AG04450 (cell line): ENCODE results near the gene FSTL1. TPM values are rescaled to one million over a fixed set of nuclear protein-coding genes. Genes with fewer than 3 reads are reported as not detected.

Experiments
- CTCF ChIA-PET: fragments of 300-600, 350-600 bp; formaldehyde crosslinking; extraction: SDS; loops from one replicate; lab custom pipeline; 2022; ENCODE audit warnings: antibody characterized with exemption, inconsistent platforms; lab: Charles Lee
- POLR2A ChIA-PET: fragments of 350-600 bp; formaldehyde crosslinking; extraction: SDS; loops from one replicate; lab custom pipeline; 2021; ENCODE audit warnings: antibody characterized with exemption, inconsistent platforms; lab: Yijun Ruan, JAX
- DNase-seq: peaks from one replicate; pipeline ENCODE4 v3.0.0-alpha.2; 2011; ENCODE audit warnings: low read depth, low spot score
- H3K27ac ChIP-seq: one replicate; pipeline ENCODE4 v1.5.1; 2012; ENCODE audit warnings: low read depth, low read length, control low read depth
- H3K27me3 ChIP-seq: one replicate; pipeline ENCODE4 v1.6.0; 2012; ENCODE audit warnings: low read length; ENCODE audit not compliant: control insufficient read depth, insufficient read depth
- H3K4me3 ChIP-seq: 2 replicates; pipeline ENCODE4 v1.5.1; 2011; ENCODE audit warnings: mild to moderate bottlenecking, low read depth, low read length, control low read depth
- H3K9me3 ChIP-seq: 2 replicates; pipeline ENCODE4 v1.5.1; 2012; ENCODE audit warnings: low read length; ENCODE audit not compliant: control insufficient read depth, insufficient read depth
- CTCF ChIP-seq: IDR thresholded peaks from 2 replicates; pipeline ENCODE4 v1.5.1; 2011; ENCODE audit warnings: low read depth, low read length, control low read depth, inconsistent platforms
- polyA plus RNA-seq: library from polyadenylated mRNA; depleted of rRNA; stranded (reverse); fragments of >200 nt; gene quantifications from 2 replicates; pipeline ENCODE4 v1.2.3, GENCODE V29; 2011

FSTL1 gene
- polyA plus RNA-seq, 1 experiment: 1,126 TPM

DNA sequence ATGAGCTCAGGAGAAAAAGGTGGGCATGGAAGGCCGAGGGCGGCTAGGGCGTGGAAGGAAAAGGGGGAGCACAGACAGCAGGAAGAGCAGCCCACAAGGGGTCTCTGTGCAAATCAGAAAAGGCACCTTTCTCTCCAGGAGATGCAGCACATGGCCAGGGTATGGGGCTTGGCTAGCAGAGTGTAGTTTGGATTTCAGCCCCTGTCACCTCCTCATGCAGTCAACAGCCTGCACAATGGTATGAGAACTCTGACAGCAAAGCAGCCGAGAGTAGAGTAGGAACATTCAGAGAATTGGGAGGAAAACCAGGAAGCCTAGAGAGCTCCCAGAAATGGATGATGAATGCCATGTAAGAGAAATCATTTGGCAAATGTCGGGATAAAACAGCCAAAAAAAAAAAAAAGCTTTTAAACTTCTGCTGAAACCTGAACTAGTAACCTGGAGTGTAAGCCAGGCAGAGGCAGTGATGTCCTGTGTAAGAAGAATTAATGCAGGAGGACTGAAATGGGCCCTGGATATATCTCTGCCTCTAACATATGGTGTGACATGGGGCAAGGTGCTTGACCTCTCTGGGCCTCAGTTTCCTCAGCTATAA lies 25.7 kb downstream of the FSTL1 start:
- ChIA-PET CTCF (interaction anchor here (0.6 to 12.6 kb wide), 7 partner anchors 8 to 1184 kb away, joined by 3 to 209 read pairs (median 4); no protein-coding TSS in a partner anchor), POLR2A (interaction anchor here (0.9 to 1.0 kb wide), 2 partner anchors 24 to 330 kb away, joined by 3 to 7 read pairs; no protein-coding TSS in a partner anchor)
- DNase-seq: no peak
- TF ChIP-seq CTCF: no peak
- no peak overlapping the region for H3K4me3 ChIP-seq
- H3K9me3 ChIP-seq: no peaks in the 10 kb centered on the region
- H3K27me3 ChIP-seq: no peaks in the 10 kb centered on the region
- no peak overlapping the region for H3K27ac ChIP-seq

DNA sequence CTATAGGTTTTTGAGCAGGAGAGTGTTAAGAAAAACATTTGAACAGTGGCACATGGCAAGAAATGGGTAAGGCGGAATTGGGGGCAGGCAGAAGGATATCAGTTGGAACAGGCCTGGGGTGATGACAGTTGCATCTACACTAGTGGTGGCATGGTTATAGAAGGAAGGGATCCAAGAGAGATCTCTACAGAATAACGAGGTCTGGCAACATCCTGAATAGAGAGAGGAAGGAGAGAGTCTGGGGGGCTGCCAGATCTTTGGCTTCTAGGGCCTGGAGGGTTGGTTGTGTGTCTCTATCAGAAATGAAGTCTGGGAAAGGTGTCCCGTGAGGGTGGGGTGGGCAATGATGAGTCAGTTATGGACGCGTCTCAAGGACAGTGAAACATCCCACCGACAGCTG lies 26.3 kb downstream of the FSTL1 start:
- CTCF ChIA-PET: interaction anchor here (0.7 to 12.6 kb wide), 5 partner anchors 8 to 1183 kb away, joined by 3 to 209 read pairs (median 4); no protein-coding TSS in a partner anchor
- no peak overlapping the region for H3K27ac ChIP-seq
- TF ChIP-seq CTCF: no peak
- no peak overlapping the region for H3K4me3 ChIP-seq
- POLR2A ChIA-PET: no interaction called here
- no peaks in the 10 kb centered on the region for H3K27me3 ChIP-seq
- DNase-seq: no peak
- no peaks in the 10 kb centered on the region for H3K9me3 ChIP-seq

DNA sequence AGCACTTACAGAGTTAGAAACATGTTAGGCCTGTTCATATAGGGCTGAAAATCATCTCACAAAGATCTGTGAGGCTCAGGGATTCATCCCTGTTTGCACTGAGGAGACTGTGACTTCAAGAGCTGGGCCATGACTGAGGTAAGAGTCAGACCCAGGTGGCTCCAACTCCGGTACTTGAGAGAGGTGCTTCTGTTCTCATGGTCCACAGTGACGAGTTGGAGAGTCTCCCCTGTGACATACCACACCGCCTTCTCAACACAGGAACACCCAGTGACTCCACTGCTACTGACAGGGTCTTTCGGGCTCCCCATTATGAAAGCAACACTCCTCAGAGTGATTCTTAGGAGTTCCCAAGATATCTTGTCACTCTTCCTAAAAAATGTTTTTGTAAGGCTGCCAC lies 27.4 kb downstream of the FSTL1 start:
- Histone ChIP-seq H3K27ac (no peak overlapping the region), H3K27me3 (no peaks in the 10 kb centered on the region), H3K4me3 (no peak overlapping the region), H3K9me3 (no peaks in the 10 kb centered on the region)
- no peak for TF ChIP-seq CTCF
- POLR2A ChIA-PET: interaction anchor here (0.6 kb wide), 1 partner anchor 17 kb away, joined by 3 read pairs; no protein-coding TSS in a partner anchor
- CTCF ChIA-PET: interaction anchor here (12.6 kb wide), 1 partner anchor 135 kb away, joined by 209 read pairs; no protein-coding TSS in a partner anchor
- no peak for DNase-seq

DNA sequence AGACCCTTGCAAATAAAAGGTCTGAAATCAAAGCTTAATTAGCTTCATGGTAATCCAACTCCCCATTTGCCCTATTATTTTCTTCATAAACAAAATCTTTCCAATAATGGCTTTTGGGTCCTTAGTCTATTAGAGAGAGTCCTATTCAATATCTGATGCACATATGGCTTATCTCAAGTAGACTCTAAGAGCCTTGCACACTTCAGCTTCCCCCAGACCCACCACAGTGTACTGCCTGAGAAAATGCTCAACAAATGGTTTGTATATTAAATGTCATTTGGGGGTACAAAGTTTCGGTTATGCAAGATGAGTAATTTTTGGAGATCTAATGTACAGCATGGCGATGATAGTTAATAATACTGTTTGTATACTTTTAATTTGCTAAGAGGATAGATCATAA lies 28.9 kb downstream of the FSTL1 start:
- TF ChIP-seq CTCF: no peak
- ChIA-PET CTCF (interaction anchor here (0.9 to 12.6 kb wide), 6 partner anchors 13 to 373 kb away, joined by 4 to 209 read pairs (median 6); no protein-coding TSS in a partner anchor), POLR2A (interaction anchor here (1.0 to 3.4 kb wide), 4 partner anchors 10 to 73 kb away, joined by 3 to 21 read pairs (median 6); partner anchors contain the start of gene FSTL1)
- Histone ChIP-seq H3K27me3 (no peaks in the 10 kb centered on the region), H3K4me3 (no peak overlapping the region), H3K27ac (no peak overlapping the region), H3K9me3 (no peaks in the 10 kb centered on the region)
- DNase-seq: no peak
